ENCODE results near the gene DDHD1.

The DDHD1 gene

GRCh38 chr14:53054457-53054856 lies 98.7 kb downstream of the DDHD1 start:
- Histone ChIP-seq H3K36me3 (ENCODE audit: low read length) (peaks cover 53% of the 10 kb centered on the region), H4K20me1 (ENCODE audit: low read depth, low read length) (no peaks in the 10 kb centered on the region), H3K9me2 (replicated peaks; ENCODE audit: insufficient read depth, low read length) (no peaks in the 10 kb centered on the region), H3K27ac (ENCODE audit: low read depth, low read length) (no peak overlapping the region), H3K27me3 (ENCODE audit: low read length) (no peaks in the 10 kb centered on the region), H3K4me2 (ENCODE audit: low read depth, low read length, poor library complexity, severe bottlenecking) (no peak overlapping the region), H3K9ac (ENCODE audit: low read length) (no peak overlapping the region), H3F3A (ENCODE audit: insufficient read depth) (peaks cover 9% of the 10 kb centered on the region; the same call in 1 of the 2 replicates), H3K9me3 (ENCODE audit: insufficient read depth, low read length) (no peaks in the 10 kb centered on the region), H2AFZ (ENCODE audit: low read depth, low read length, severe bottlenecking) (no peak overlapping the region), H3K79me2 (ENCODE audit: insufficient read depth, low read length) (no peaks in the 10 kb centered on the region), H3K4me3 (ENCODE audit: insufficient read depth, low read length, poor library complexity, severe bottlenecking) (no peak overlapping the region)
- TF ChIP-seq EZH2phosphoT487 (conservative IDR thresholded peaks at IDR 0.05; ENCODE audit: low read length) (no peak), CTCF (IDR thresholded peaks at IDR 0.05; ENCODE audit: insufficient read depth, low read length, poor library complexity, severe bottlenecking) (no peak)

DNA sequence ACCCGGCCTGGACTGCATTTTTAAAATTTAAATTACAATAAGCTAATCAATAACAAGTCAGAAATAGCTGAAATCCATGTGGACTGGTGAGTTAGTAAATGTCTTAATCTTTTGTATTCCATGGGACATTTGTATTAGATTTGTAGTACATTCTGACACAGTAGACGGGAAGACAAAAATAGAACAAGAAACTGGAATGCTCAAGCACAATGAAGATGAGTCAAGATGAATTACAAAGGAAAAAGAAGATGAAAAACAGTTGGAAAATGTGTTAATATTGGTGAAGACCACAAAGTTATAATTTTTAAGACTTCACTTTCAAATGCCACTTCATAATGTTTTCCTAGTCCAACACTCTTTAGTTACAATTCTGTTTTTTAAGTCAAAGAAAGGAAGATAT lies 104.5 kb downstream of the DDHD1 start:
- Histone ChIP-seq H3F3A (ENCODE audit: insufficient read depth) (no peaks in the 10 kb centered on the region), H4K20me1 (ENCODE audit: low read depth, low read length) (no peaks in the 10 kb centered on the region), H3K27ac (ENCODE audit: low read depth, low read length) (no peak overlapping the region), H3K4me2 (ENCODE audit: low read depth, low read length, poor library complexity, severe bottlenecking) (no peak overlapping the region), H2AFZ (ENCODE audit: low read depth, low read length, severe bottlenecking) (no peak overlapping the region), H3K9me2 (replicated peaks; ENCODE audit: insufficient read depth, low read length) (no peaks in the 10 kb centered on the region), H3K36me3 (ENCODE audit: low read length) (peaks cover 46% of the 10 kb centered on the region; the same call in 1 of the 2 replicates), H3K4me3 (ENCODE audit: insufficient read depth, low read length, poor library complexity, severe bottlenecking) (no peak overlapping the region), H3K9ac (ENCODE audit: low read length) (no peak overlapping the region), H3K9me3 (ENCODE audit: insufficient read depth, low read length) (no peaks in the 10 kb centered on the region), H3K27me3 (ENCODE audit: low read length) (no peaks in the 10 kb centered on the region), H3K79me2 (ENCODE audit: insufficient read depth, low read length) (no peaks in the 10 kb centered on the region)
- no peak for TF ChIP-seq EZH2phosphoT487 (conservative IDR thresholded peaks at IDR 0.05; ENCODE audit: low read length)
- TF ChIP-seq CTCF (IDR thresholded peaks at IDR 0.05; ENCODE audit: insufficient read depth, low read length, poor library complexity, severe bottlenecking): no peak

- H3K9me2 ChIP-seq (replicated peaks; ENCODE audit: insufficient read depth, low read length): no peaks in the 10 kb centered on the region
- H3K36me3 ChIP-seq (ENCODE audit: low read length): peaks cover 46% of the 10 kb centered on the region
- H3K4me2 ChIP-seq (ENCODE audit: low read depth, low read length, poor library complexity, severe bottlenecking): no peak overlapping the region
- H3K27me3 ChIP-seq (ENCODE audit: low read length): no peaks in the 10 kb centered on the region
- H4K20me1 ChIP-seq (ENCODE audit: low read depth, low read length): no peaks in the 10 kb centered on the region
- no peak overlapping the region for H3K4me3 ChIP-seq (ENCODE audit: insufficient read depth, low read length, poor library complexity, severe bottlenecking)
- no peak overlapping the region for H3K9ac ChIP-seq (ENCODE audit: low read length)
- H3K79me2 ChIP-seq (ENCODE audit: insufficient read depth, low read length): no peaks in the 10 kb centered on the region
- H3K9me3 ChIP-seq (ENCODE audit: insufficient read depth, low read length): no peaks in the 10 kb centered on the region
- H3F3A ChIP-seq (ENCODE audit: insufficient read depth): no peaks in the 10 kb centered on the region
- no peak overlapping the region for H2AFZ ChIP-seq (ENCODE audit: low read depth, low read length, severe bottlenecking)
- TF ChIP-seq CTCF (IDR thresholded peaks at IDR 0.05; ENCODE audit: insufficient read depth, low read length, poor library complexity, severe bottlenecking) (no peak), EZH2phosphoT487 (conservative IDR thresholded peaks at IDR 0.05; ENCODE audit: low read length) (no peak)
- H3K27ac ChIP-seq (ENCODE audit: low read depth, low read length): no peak overlapping the region
These were observed 105.6 kb downstream of the DDHD1 start for GRCh38 chr14:53047307-53048069.
